HepG2 (cell line): ENCODE results near the gene CUL5.

ENCODE experiments used
- MAFK ChIP-seq, 2 experiments: IDR thresholded peaks in 1 of 2; conservative IDR thresholded peaks in 1 of 2; 2 replicates each; pipeline ENCODE4 v1.6.1; 2011; ENCODE audit warnings: improper control_type of control experiment in 2 of 2, low read length in 2 of 2
- ZNF687 ChIP-seq: sonication (generic); formaldehyde crosslinking; IDR thresholded peaks from 2 replicates; pipeline ENCODE4 v1.5.1; 2020; ENCODE audit warnings: mild to moderate bottlenecking, missing genetic modification reagents, moderate library complexity
- TF ChIP-seq, protein P1 (sequence below): sonication (generic); formaldehyde crosslinking; IDR thresholded peaks from 2 replicates; pipeline ENCODE4 v1.5.0; 2020; ENCODE audit warnings: missing genetic modification reagents
- TF ChIP-seq, protein P2 (sequence below): sonication (generic); formaldehyde crosslinking; IDR thresholded peaks from 2 replicates; pipeline ENCODE4 v1.4.0; 2020; ENCODE audit warnings: missing genetic modification reagents

- TF ChIP-seq, protein P1, sequence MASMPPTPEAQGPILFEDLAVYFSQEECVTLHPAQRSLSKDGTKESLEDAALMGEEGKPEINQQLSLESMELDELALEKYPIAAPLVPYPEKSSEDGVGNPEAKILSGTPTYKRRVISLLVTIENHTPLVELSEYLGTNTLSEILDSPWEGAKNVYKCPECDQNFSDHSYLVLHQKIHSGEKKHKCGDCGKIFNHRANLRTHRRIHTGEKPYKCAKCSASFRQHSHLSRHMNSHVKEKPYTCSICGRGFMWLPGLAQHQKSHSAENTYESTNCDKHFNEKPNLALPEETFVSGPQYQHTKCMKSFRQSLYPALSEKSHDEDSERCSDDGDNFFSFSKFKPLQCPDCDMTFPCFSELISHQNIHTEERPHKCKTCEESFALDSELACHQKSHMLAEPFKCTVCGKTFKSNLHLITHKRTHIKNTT (CRISPR knock-in tag) = no peak
- no peak for TF ChIP-seq MAFK (conservative IDR thresholded peaks at IDR 0.05 in 1 of 2, IDR thresholded peaks at IDR 0.05 in 1 of 2; ENCODE audit: low read length in 2 of 2)
- no peak for TF ChIP-seq ZNF687
- TF ChIP-seq, protein P2, sequence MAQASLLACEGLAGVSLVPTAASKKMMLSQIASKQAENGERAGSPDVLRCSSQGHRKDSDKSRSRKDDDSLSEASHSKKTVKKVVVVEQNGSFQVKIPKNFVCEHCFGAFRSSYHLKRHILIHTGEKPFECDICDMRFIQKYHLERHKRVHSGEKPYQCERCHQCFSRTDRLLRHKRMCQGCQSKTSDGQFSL (CRISPR knock-in tag) = no peak
Measured at GRCh38 chr11:108027057-108027456, 18.4 kb downstream of the CUL5 start.
